GF-D8 (cell line): ENCODE results near the gene APOA5.
"Not testable (repeated sequence)": the region's sequence is repeated elsewhere in the genome, so short reads cannot be mapped to it uniquely, and the experiment has no call there.

Experiments
- DNase-seq: peaks from one replicate; lab custom pipeline; 2025; lab: John Stamatoyannopoulos, UW

Gene APOA5

GRCh38 chr11:116791813-116792143 lies at the start of gene APOA5:
APOA5 (minus strand) TSS chr11:116791879; CDS start chr11:116791860, 19 bp downstream.
- DNase-seq: no peak

GRCh38 chr11:116840746-116841296 lies 49.1 kb upstream of the APOA5 start:
- DNase-seq: peak; percentile 35

GRCh38 chr11:116840224-116840745 lies 48.6 kb upstream of the APOA5 start:
- DNase-seq: peak; percentile 23

- no peak for DNase-seq
These were observed 46.8 kb upstream of the APOA5 start for GRCh38 chr11:116838321-116839084.

GRCh38 chr11:116837231-116838091 lies 45.8 kb upstream of the APOA5 start, which contains the start of gene APOA1:
APOA1 (minus strand) TSS chr11:116837622; CDS start chr11:116837387, 235 bp downstream.
- DNase-seq: no peak

GRCh38 chr11:116836632-116836991 lies 44.9 kb upstream of the APOA5 start:
- no peak for DNase-seq

GRCh38 chr11:116835791-116836631 lies 44.3 kb upstream of the APOA5 start:
- peak; percentile 99 for DNase-seq

GRCh38 chr11:116835042-116835772 lies 43.5 kb upstream of the APOA5 start:
- peak; percentile 90 for DNase-seq

- DNase-seq: not testable (repeated sequence)
These were observed 42.9 kb upstream of the APOA5 start for GRCh38 chr11:116834535-116835041.

- DNase-seq: no peak
These were observed 42.3 kb upstream of the APOA5 start for GRCh38 chr11:116833816-116834534.

GRCh38 chr11:116833491-116833815 lies 41.8 kb upstream of the APOA5 start:
- DNase-seq: no peak

- no peak for DNase-seq
These were observed 40.9 kb upstream of the APOA5 start for GRCh38 chr11:116832350-116833290.

- DNase-seq: no peak
These were observed 40.2 kb upstream of the APOA5 start for GRCh38 chr11:116831790-116832349.

- no peak for DNase-seq
These were observed 38.7 kb upstream of the APOA5 start for GRCh38 chr11:116830184-116830912.

GRCh38 chr11:116829525-116830183 lies 38.0 kb upstream of the APOA5 start, which contains the start of gene APOC3:
APOC3 (plus strand) TSS chr11:116829907; CDS start chr11:116830583, 676 bp downstream.
- DNase-seq: no peak

GRCh38 chr11:116828632-116829524 lies 37.2 kb upstream of the APOA5 start:
- no peak for DNase-seq
